GM20431 (cell line): ENCODE measurements around the gene SVIP.

Experiments used
- in situ Hi-C: fragments of 300-500 bp; cut with MseI, MboI; formaldehyde crosslinking; loops from one replicate; pipeline ENCODE4 v1.15.0; 2020; ENCODE audit warnings: low sequenced_read_pairs; ENCODE audit not compliant: unreplicated experiment

The SVIP gene, protein sequence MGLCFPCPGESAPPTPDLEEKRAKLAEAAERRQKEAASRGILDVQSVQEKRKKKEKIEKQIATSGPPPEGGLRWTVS

DNA sequence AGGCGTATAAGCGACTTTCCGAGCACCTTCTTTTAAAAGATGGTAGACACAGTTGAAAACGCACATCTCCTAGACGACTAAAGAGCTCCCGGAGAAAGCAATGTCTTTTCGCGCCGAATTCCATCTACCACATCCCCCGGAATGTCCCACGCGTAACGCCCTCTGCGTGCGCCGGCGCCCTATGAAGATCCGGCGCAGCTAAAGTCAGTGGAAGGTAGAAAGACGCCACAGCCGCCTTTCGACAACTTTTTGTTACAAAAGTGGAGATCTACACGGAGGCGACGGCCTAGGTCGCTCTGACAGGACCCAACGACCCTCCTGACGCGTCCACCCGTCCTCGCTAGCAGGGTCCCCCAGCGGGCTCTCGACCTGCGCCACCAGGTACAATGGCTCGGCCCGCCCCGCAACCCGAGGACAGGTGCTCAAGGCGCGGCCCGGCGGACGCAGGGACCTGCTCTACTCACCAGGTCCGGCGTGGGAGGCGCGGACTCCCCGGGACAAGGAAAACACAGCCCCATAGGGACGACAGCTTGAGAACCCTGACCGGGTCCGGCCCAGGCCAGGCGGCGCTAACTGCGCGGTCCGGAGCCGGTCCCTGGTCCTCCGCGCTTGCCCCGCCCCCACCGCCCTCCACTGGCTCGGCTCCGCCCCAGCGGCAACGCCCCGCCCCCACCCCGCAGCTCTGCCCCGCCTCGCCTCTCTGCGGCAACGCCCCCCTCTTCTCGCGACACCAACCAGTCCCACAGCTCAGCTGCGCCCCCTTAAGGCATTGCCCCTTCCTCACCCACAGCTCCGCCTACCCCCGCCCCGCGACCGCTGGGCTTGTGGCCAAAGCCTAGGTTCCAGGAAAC lies at the start of gene SVIP:
Gene SVIP (minus strand): TSS at position 571 of the 851 bp plus-strand sequence. CDS start 53 bp downstream, at position 518.
- in situ Hi-C loops = no loop called here

DNA sequence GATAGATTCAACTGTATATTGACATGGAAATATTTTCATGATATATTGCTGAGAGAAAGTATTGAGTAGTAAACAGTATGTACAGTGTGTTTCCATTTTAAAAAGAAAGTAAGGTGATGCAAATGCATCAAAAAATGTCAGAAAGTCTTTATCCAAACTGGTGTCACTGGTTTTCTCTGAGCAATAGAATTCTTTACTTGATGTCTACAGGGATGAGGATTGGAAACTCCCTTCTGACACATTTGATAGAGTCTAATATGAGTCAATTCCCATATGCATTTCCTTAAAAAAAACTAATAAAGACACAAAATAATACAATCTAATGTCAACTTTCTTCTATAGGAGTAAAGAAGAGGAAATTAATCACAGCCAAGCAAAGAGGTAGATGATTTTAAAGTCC lies 49.0 kb upstream of the SVIP start:
- in situ Hi-C loops = no loop called here

DNA sequence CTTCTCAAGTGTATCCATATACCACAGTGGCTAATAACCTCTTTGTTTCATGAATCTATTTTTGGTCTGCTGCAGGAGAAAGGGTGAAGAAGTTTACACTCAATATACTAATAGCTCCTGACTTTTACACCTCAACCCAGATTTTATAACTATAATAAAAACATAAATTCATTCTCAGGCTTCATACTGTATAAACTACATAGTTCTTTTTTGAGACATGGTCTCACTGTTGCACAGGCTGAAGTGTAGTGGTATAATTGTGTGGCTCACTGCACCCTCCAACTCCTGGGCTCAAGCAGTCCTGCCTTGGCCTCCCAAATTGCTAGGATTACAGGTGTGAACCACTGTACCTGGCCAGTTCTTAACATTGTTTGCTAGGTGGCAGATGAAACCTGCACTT lies 48.4 kb upstream of the SVIP start:
- in situ Hi-C loops = no loop called here

DNA sequence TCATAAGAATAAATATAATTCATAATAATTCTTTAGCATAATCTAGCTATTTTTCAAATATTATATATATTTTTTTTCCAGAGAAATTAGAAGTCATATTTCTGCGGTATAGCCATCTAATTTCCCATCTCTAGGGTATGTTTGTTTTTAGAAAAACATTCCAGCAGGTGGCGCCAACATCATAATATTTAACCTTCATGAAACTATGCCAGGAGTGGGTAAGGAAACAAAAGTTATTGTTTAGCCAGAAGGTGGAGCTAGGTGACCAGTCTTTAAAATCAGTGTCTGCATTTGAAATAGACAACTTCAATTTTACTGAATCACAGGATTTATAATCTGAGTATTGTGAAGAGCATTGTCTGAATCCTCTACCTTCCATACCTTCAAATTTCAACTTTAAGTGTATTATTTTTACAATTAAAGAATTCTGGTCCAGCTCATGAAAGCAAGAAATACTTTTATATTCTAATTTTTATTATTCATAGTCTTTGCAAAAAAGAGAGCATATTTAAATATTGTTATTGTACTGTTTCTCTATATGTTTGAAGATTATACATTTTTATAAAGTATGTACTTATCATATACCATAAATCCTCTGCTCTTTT lies 46.4 kb upstream of the SVIP start:
- in situ Hi-C loops = no loop called here

DNA sequence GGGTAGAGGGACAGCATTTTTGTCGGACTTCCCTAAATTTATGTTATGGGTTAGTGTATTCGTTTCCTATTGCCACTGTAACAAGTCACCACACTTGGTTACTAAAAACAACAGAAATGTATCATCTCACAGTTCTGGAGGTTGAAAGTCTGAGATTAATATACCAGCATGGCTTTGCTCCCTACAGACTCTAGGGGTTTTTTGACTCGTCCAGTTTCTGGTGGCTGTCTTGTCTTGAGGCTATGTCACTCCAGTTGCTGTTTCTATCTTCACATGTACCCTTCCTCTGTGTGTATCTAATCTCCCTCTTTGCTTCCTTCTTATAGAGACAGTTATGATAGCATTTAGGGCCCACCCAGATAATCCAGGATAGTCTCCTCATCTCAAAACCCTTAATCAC lies 39.7 kb upstream of the SVIP start:
- in situ Hi-C loops = no loop called here

DNA sequence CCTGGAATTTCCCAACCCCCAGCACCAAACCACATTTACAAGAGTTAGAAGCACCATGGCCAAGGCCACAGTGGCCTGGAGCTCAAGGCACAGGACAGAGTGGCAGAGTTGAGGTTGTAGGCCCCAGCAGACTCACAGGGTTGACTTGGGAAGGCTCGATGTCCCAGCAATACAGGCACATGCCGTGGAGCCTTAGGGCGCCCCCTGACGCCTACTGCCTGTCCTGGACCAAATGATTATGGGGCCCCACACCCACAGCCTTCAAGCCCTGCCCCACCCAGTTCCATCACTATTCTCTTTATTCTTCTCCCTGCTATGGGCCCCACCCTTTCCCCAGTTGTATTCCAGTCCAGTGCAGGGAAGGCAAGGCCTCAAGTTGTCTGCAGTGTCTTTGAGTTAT lies 30.6 kb upstream of the SVIP start, which contains the start of gene CCDC179:
Gene CCDC179 (minus strand): TSS at position 234 of the 400 bp plus-strand sequence. CDS start 53 bp downstream, at position 181.
- in situ Hi-C loops = no loop called here

DNA sequence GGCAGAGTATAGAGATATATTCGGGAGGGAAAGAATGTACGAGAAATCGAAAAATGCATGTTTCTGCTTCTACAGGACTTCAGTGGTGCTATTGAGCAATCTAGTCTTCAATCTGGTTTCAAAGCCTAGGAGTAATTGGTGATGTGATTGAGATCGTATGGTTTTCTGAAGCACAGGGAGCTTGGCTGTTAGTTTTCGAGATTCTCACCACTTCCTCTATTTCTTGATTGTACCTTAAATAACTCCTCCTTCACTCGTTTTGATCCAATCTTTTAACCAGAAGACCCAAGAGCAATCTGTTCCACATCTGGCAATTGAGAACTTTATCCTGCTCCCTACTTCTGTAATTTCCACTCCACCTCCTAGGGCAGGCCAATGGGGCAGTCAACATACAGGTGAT lies 30.2 kb upstream of the SVIP start:
- in situ Hi-C loops = no loop called here

DNA sequence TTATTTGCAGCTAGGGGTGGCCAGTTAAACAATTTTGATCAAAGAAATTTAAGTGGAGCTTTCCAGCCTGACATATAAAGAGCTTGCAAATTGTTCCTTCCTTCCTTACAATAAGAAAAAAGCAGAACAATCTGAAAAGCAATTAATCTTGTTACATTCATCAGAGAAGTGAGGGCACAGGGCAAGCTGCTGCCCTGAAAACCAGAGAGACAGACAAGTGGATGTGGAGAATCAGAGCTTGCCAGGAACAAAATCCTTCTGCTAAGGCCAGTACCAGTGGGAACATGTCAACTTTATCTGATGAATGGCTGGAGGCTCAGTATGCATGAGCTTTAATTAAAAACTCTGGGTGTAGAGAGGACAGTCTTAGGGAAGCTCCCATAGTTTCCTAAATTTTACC lies 21.9 kb upstream of the SVIP start:
- in situ Hi-C loops = no loop called here

DNA sequence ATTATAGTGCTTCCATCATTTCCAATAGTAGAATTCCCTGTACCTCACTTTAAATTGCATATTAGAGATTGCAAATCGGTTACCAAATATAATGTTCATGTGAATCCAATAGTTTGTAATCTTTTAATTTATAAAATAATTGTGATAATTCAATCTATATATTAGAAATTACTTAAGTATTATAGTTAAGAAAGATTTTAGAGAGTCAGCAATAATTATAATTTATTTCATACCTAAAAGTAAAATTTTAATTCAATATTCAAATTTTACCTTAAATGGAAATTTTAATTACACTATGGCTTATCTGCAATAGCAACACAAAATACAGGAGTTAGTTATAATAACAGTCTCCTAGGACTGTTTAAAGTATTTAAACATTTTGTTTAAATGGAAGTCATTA lies 17.1 kb upstream of the SVIP start:
- in situ Hi-C loops = no loop called here

DNA sequence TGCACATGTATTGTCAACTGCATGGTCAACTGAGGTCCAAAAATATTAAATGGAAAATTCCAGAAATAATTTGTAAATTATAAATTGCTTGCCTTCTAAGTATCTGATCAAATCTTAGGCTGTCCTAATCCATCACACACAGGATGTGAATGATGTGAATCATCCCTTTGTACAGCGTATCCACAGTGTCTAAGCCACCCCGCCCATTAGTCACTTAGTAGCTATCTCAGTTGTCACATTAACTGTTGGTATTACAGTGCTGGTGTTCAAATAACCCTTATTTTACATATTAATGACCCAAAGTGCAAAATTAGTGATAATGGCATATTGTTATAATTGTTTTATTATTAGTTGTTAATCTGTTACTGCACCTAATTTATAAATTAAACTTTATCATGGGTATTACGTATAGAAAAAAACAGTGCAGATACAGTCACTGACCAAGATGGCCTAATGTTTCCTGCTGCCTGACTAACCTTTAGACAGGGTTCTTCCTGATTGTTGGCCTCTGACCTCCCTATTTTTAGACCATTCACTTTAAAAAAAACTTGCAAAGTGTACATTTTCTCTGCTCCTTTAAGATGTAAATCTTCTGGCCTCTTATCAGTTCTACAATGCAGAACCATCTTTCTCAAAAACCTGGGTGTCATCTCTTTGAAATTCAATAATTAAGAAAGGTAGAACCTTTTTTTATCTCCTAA lies 2.9 kb upstream of the SVIP start:
- in situ Hi-C loops = no loop called here

DNA sequence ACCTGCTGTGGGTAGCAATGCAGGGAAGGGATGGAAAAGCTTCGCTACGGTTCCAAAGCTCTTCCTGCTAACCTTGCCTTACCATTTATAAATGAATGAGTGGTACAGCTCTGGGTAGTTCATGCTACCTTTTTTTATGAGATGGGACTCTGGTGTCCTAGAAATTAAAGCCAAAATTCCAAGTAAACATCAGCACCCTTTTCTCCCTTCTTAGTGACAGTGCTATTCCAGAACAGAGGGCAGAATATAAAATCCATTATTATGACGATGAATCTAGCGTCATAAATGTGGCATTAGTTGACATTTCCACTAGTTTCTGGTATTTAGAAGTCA lies 447 bp upstream of the SVIP start:
- in situ Hi-C loops = no loop called here

DNA sequence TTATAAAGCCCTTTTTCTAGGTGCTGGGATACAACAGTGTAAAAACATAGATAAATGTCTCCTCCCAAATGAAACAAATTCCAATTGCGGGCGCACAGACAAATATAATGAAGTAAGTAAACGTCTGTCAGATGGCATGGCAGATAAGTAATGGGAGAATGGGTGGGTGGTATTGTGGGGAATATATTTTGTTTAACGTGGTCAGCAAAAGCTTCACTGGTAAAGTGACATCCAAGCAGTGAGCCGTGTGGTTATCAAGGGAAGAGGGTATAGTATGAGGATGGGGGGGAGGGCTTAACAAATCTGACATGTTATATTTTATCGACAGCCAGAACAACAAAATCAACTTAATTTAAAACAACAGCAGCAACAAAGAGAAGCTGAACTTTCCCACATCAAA lies 1.2 kb downstream of the SVIP start:
- in situ Hi-C loops = no loop called here

DNA sequence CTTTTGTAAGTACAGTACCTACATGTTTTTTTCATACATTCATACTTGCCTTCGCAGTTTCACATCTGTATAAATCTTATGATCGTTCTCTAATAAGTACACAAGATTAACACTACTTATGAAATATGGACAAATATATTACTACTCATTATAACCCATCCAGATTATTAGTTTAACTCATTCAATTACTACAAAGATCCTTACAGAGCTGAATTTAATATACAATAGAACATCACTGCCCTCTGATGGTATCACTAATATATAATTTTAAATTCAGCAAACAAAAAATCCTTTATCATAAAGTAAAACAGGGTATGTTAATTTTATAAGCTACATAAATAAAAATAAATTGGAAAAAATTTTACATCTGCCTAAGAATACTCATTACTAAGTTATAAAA lies 7.4 kb downstream of the SVIP start:
- in situ Hi-C loops = no loop called here

DNA sequence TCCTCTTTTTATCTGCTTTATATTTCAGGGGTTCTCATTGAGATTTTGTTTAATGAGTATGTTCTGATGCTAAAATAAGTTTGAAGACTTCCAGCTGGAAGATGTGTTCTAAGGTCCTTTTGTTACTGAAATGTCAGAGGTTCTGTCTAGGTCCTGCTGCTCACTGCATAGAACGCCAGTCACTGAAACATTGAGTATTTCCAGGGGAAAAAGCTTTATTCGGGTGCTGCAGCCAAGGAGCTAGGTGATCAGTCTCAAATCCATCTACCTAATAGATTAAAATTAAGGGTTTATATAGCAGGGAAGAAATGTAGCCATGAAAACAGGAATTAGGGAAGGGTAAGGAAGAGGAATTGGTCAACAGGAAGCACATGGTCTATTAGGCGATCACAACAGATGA lies 19.7 kb downstream of the SVIP start:
- in situ Hi-C loops = no loop called here

DNA sequence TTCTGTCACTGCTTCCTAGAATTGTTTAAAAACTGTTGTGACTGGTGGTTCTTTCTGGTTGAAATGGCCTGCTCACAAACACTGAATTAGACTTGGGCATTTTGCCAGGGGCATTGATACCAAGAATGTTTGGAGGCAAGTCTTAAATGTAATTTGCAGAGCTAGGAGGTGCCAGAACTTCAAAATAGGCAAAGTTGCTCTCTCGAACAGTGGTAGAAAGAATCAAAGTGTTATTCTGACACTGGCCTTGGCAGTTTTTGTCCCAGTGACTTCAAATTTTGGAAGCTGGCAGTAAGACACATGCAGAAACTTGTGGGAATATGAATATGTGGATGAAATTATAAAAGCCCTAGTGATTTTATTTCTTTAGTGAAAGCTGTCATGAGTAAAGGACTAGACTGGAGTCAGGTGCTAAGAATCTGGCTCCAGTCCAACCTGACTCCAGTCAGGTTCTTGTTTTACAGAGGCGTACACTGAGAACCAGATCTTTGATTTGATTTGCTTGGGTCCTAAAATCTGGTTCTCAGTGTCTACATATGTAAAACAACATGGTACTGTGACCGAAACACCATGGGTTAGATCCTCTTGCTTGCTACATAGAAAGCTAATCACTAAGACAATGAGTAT lies 20.9 kb downstream of the SVIP start:
- in situ Hi-C loops = no loop called here

DNA sequence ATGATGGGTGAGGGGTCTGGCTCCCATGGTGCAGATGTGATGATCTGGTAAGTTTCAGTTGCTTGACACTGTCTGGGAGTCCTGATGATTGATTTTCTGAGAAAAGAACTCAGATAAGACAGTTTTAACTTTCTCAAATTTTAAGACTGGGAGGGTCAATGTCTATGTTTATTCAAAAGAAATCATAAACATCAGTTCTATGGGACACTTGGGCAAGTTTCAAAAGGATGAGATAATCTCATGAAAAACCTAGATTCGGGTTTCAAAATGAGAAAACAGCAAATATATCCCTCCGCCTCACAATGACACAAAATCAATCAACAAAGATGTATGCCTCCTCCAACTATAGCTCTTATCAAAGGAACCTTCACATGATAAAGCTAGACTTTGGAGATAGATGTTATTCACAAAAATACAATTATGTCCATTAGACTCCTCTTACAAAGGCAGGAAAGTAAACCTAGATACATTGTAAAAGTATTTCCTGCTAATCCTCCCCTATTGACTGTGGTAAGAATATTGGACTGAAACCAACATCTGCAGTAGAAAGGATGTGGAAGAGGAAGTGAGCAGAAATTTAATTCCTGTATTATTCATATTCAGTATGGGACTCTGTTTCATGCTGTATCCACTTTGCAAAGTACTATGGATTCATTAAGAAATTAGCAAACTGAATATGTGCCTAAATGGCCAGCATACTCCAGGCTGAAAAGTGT lies 21.6 kb downstream of the SVIP start:
- in situ Hi-C loops = no loop called here

DNA sequence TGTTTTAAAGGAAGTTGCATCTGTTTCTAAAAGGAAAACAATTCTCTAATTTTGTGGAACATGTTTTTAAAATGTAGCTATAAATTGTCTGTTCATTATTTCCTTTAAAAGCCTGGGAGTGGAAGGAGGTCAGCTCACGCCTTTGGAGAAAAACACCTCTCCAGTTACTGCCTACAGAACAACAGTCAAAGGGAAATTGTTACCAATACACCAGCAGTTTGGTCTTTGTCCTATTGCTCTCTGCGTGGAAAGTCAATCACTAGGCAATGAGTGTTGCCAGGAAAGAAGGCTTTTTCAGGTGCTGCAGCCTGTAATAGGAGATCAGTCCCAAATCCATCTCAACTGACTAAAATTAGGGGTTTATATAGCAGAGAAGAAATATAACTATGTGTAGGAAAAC lies 22.2 kb downstream of the SVIP start:
- in situ Hi-C loops = no loop called here

DNA sequence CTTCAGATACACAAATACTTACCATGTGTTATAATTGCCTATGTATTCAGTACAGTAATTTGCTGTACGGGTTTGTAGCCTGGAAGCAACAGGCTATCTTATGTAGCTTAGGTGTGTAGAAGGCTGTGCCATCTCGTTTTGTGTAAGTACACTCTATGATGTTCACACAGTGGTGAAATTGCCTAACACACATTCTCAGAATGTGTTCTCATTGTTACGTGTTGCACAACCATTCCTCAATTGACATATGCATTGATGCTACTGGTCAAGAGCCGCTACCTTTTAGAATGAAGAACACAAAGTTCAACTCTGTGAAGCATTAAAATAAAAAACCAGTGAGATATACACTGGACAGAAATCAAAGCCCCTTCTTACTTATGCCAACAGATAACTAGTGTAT lies 26.7 kb downstream of the SVIP start:
- in situ Hi-C loops = no loop called here

DNA sequence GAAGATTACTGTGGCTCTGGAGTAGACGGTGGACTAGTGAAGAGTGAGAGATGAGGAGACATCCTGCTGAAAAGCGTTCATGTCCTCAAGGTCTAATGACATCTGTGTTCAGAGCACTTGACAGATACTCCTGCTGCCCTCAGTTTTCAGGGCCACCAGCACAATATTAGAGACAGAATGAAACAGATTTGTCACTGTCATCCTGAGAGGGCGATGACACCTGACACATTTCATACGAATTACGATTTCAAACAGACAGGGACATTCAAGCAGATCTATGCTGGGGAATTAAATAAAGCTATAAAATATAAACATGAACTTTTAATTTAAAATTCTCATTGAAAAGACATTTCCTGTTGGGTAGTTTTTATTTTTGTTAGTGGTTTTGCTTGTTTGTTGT lies 29.1 kb downstream of the SVIP start:
- in situ Hi-C loops = no loop called here

DNA sequence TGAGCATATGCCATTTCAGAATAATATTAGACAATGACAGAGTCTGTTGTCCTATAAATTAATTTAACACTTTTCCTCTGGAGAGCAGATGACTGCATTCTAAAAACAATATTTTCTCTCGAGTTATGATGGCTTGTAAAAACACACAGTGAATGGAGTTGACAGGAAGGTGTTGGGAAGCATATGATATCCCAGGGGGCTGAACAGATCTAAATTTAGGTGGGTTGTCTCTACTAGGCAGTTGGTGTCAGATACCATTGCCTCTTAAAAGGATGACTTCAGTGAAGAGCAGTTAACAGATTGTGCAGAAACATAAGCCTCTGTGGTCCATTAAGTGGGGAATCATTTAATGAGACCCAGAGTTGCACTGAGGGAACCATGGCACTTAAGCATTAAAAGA lies 30.7 kb downstream of the SVIP start:
- in situ Hi-C loops = loop anchor here (25.0 kb wide), 2 partner anchors 462 to 612 kb away; partner anchors contain the start of genes ANO5 and SLC17A6
